Measurements from ENCODE around the gene RFXANK. TPM values are rescaled to one million over a fixed set of nuclear protein-coding genes. Genes with fewer than 3 reads are reported as not detected.

The RFXANK gene
- total and polyA plus RNA-seq, 4 donors, result 8.9 to 27.8 (median 19.0) TPM

DNA sequence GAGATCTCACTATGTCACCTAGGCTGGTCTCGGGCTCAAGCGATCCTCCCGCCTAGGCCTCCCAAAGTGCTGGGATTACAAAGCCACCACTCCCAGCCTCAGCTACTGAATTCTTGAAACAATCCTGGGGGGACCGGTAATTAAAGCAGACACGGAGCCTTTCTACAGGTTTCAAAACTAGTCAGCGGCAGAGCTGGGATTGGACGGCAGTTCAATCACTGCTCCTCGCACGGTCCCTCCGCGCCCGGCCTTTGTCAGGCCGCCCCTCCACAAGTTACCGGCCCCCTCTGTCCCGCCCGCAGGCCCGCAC, 335 bp upstream of the RFXANK start:
- Histone ChIP-seq H3K27ac (ENCODE audit: low read depth in 1 of 2, low read length in 2 of 2) (peak overlapping the region; percentile 99 to 100), H3K27me3 (ENCODE audit: control insufficient read depth in 4 of 4, insufficient read depth in 4 of 4, low read length in 3 of 4) (no peaks in the 10 kb centered on the region), H3K9me3 (ENCODE audit: control insufficient read depth in 4 of 4, low read length in 3 of 4) (no peaks in the 10 kb centered on the region), H3K36me3 (ENCODE audit: control insufficient read depth in 4 of 4, insufficient read depth in 3 of 4, low read depth in 1 of 4, low read length in 3 of 4) (peaks cover 0 to 2% (median 0%) of the 10 kb centered on the region in 4 donors), H3K9ac (ENCODE audit: low read depth in 1 of 2, low read length in 2 of 2) (peak overlapping the region; percentile 95 to 99), H3K4me1 (ENCODE audit: control insufficient read depth in 4 of 4, insufficient read depth in 4 of 4, low read length in 3 of 4) (peaks cover 6 to 38% (median 25%) of the 10 kb centered on the region in 4 donors), H3K4me3 (ENCODE audit: low read depth in 1 of 3, low read length in 3 of 3) (peak overlapping the region; percentile 70 to 100 (median 93))
- no peak for DNase-seq (ENCODE audit: low spot score)
- no peak for TF ChIP-seq GABPA (IDR thresholded peaks at IDR 0.05 in 1 of 2, conservative IDR thresholded peaks at IDR 0.05 in 1 of 2)
- TF ChIP-seq YY1 (IDR thresholded peaks at IDR 0.05), result no peak
- no peak for TF ChIP-seq FOXA2 (IDR thresholded peaks at IDR 0.05)
- TF ChIP-seq TAF1 (conservative IDR thresholded peaks at IDR 0.05), result no peak
- no peak for TF ChIP-seq NR2F2 (IDR thresholded peaks at IDR 0.05)
- TF ChIP-seq HNF4A (conservative IDR thresholded peaks at IDR 0.05), result no peak
- TF ChIP-seq, protein P1, sequence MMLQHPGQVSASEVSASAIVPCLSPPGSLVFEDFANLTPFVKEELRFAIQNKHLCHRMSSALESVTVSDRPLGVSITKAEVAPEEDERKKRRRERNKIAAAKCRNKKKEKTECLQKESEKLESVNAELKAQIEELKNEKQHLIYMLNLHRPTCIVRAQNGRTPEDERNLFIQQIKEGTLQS (IDR thresholded peaks at IDR 0.05), result no peak
- TF ChIP-seq SP1 (IDR thresholded peaks at IDR 0.05), result no peak
- WGBS, result under 1% methylated on average over 17 of the region's 17 CpGs

DNA sequence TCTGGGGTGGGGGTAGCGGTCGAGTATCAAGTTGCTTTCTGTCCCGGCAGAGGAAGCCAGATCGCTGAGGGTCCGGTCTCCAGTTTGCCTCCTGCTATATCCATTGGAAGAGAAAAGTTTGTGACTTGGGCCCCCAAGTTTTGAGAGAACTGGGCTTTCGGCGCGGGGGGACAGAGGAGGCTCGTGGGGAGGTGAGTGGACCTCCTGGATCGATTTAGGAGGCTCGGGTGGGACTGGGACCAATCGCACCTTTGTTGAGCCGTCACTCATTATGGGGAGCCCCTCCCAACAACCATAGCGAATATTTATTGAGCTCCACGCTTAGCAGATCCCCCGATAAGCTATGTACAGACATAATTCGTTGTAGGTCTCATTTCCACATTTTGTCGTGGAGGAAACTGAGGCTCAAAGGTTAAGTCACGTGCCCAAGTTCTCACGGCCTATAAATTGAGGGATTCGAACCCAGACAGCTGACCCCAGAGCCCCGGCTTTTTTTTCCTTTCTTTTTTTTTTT, 909 bp downstream of the RFXANK start:
- DNase-seq (ENCODE audit: low spot score), result no peak

DNA sequence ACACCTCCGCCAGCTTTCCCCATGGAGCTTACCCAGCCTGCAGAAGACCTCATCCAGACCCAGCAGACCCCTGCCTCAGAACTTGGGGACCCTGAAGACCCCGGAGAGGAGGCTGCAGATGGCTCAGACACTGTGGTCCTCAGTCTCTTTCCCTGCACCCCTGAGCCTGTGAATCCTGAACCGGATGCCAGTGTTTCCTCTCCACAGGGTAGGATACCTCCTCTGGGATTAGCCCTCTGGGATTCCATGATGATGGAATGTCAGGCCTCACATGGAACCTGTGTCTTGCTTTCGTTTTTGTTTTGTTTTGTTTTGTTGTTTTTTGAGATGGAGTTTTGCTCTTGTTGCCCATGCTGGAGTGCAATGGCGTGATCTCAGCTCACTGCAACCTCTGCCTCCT, 1.9 kb downstream of the RFXANK start:
- DNase-seq (ENCODE audit: low spot score), result no peak
- Histone ChIP-seq H3K36me3 (ENCODE audit: control insufficient read depth in 4 of 4, insufficient read depth in 3 of 4, low read depth in 1 of 4, low read length in 3 of 4) (peaks cover 3 to 16% (median 7%) of the 10 kb centered on the region in 4 donors), H3K27ac (ENCODE audit: low read depth in 1 of 2, low read length in 2 of 2) (no peak overlapping the region), H3K9me3 (ENCODE audit: control insufficient read depth in 4 of 4, low read length in 3 of 4) (no peaks in the 10 kb centered on the region), H3K9ac (ENCODE audit: low read depth in 1 of 2, low read length in 2 of 2) (no peak overlapping the region), H3K4me3 (ENCODE audit: low read depth in 1 of 3, low read length in 3 of 3) (no peak overlapping the region), H3K27me3 (ENCODE audit: control insufficient read depth in 4 of 4, insufficient read depth in 4 of 4, low read length in 3 of 4) (no peaks in the 10 kb centered on the region), H3K4me1 (ENCODE audit: control insufficient read depth in 4 of 4, insufficient read depth in 4 of 4, low read length in 3 of 4) (peaks cover 6 to 38% (median 25%) of the 10 kb centered on the region in 4 donors)
- WGBS, result 81% methylated on average over 5 of the region's 5 CpGs
- TF ChIP-seq, protein P2, sequence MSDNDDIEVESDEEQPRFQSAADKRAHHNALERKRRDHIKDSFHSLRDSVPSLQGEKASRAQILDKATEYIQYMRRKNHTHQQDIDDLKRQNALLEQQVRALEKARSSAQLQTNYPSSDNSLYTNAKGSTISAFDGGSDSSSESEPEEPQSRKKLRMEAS (IDR thresholded peaks at IDR 0.05), result no peak
- TF ChIP-seq FOXA2 (IDR thresholded peaks at IDR 0.05) (no peak), FOXA1 (IDR thresholded peaks at IDR 0.05) (no peak), RXRA (IDR thresholded peaks at IDR 0.05) (no peak), HNF4A (conservative IDR thresholded peaks at IDR 0.05) (no peak), HNF4G (IDR thresholded peaks at IDR 0.05) (no peak), GABPA (IDR thresholded peaks at IDR 0.05 in 1 of 2, conservative IDR thresholded peaks at IDR 0.05 in 1 of 2) (no peak), EGR1 (IDR thresholded peaks at IDR 0.05; ENCODE audit: low read depth in 2 of 2) (no peak), JUND (IDR thresholded peaks at IDR 0.05) (no peak), RAD21 (IDR thresholded peaks at IDR 0.05) (no peak), TAF1 (conservative IDR thresholded peaks at IDR 0.05) (no peak), SP1 (IDR thresholded peaks at IDR 0.05) (no peak)
- TF ChIP-seq, protein P3, sequence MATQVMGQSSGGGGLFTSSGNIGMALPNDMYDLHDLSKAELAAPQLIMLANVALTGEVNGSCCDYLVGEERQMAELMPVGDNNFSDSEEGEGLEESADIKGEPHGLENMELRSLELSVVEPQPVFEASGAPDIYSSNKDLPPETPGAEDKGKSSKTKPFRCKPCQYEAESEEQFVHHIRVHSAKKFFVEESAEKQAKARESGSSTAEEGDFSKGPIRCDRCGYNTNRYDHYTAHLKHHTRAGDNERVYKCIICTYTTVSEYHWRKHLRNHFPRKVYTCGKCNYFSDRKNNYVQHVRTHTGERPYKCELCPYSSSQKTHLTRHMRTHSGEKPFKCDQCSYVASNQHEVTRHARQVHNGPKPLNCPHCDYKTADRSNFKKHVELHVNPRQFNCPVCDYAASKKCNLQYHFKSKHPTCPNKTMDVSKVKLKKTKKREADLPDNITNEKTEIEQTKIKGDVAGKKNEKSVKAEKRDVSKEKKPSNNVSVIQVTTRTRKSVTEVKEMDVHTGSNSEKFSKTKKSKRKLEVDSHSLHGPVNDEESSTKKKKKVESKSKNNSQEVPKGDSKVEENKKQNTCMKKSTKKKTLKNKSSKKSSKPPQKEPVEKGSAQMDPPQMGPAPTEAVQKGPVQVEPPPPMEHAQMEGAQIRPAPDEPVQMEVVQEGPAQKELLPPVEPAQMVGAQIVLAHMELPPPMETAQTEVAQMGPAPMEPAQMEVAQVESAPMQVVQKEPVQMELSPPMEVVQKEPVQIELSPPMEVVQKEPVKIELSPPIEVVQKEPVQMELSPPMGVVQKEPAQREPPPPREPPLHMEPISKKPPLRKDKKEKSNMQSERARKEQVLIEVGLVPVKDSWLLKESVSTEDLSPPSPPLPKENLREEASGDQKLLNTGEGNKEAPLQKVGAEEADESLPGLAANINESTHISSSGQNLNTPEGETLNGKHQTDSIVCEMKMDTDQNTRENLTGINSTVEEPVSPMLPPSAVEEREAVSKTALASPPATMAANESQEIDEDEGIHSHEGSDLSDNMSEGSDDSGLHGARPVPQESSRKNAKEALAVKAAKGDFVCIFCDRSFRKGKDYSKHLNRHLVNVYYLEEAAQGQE (IDR thresholded peaks at IDR 0.05), result no peak
- TF ChIP-seq, protein P4, sequence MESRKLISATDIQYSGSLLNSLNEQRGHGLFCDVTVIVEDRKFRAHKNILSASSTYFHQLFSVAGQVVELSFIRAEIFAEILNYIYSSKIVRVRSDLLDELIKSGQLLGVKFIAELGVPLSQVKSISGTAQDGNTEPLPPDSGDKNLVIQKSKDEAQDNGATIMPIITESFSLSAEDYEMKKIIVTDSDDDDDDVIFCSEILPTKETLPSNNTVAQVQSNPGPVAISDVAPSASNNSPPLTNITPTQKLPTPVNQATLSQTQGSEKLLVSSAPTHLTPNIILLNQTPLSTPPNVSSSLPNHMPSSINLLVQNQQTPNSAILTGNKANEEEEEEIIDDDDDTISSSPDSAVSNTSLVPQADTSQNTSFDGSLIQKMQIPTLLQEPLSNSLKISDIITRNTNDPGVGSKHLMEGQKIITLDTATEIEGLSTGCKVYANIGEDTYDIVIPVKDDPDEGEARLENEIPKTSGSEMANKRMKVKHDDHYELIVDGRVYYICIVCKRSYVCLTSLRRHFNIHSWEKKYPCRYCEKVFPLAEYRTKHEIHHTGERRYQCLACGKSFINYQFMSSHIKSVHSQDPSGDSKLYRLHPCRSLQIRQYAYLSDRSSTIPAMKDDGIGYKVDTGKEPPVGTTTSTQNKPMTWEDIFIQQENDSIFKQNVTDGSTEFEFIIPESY (IDR thresholded peaks at IDR 0.05), result no peak
- TF ChIP-seq, protein P1 (IDR thresholded peaks at IDR 0.05), result no peak
- TF ChIP-seq, protein P5, sequence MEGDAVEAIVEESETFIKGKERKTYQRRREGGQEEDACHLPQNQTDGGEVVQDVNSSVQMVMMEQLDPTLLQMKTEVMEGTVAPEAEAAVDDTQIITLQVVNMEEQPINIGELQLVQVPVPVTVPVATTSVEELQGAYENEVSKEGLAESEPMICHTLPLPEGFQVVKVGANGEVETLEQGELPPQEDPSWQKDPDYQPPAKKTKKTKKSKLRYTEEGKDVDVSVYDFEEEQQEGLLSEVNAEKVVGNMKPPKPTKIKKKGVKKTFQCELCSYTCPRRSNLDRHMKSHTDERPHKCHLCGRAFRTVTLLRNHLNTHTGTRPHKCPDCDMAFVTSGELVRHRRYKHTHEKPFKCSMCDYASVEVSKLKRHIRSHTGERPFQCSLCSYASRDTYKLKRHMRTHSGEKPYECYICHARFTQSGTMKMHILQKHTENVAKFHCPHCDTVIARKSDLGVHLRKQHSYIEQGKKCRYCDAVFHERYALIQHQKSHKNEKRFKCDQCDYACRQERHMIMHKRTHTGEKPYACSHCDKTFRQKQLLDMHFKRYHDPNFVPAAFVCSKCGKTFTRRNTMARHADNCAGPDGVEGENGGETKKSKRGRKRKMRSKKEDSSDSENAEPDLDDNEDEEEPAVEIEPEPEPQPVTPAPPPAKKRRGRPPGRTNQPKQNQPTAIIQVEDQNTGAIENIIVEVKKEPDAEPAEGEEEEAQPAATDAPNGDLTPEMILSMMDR (IDR thresholded peaks at IDR 0.05; ENCODE audit: low read depth, low read length, missing input control), result no peak

More for the DNA sequence above, 909 bp downstream of the RFXANK start:
- H3K9me3 ChIP-seq (ENCODE audit: control insufficient read depth in 4 of 4, low read length in 3 of 4), result no peaks in the 10 kb centered on the region
- H3K9ac ChIP-seq (ENCODE audit: low read depth in 1 of 2, low read length in 2 of 2), result peak overlapping the region in 1 of 2 donors; percentile 49
- peaks cover 6 to 38% (median 25%) of the 10 kb centered on the region in 4 donors for H3K4me1 ChIP-seq (ENCODE audit: control insufficient read depth in 4 of 4, insufficient read depth in 4 of 4, low read length in 3 of 4)
- peaks cover 0 to 7% (median 2%) of the 10 kb centered on the region in 4 donors for H3K36me3 ChIP-seq (ENCODE audit: control insufficient read depth in 4 of 4, insufficient read depth in 3 of 4, low read depth in 1 of 4, low read length in 3 of 4)
- peak overlapping the region; percentile 59 to 89 (median 70) for H3K4me3 ChIP-seq (ENCODE audit: low read depth in 1 of 3, low read length in 3 of 3)
- WGBS, result 2% methylated on average over 22 of the region's 22 CpGs
- no peak for TF ChIP-seq EGR1 (IDR thresholded peaks at IDR 0.05; ENCODE audit: low read depth in 2 of 2)
- TF ChIP-seq, protein P1 (IDR thresholded peaks at IDR 0.05), result no peak
- no peak for TF ChIP-seq FOXA1 (IDR thresholded peaks at IDR 0.05)
- no peak for TF ChIP-seq FOXA2 (IDR thresholded peaks at IDR 0.05)
- H3K27me3 ChIP-seq (ENCODE audit: control insufficient read depth in 4 of 4, insufficient read depth in 4 of 4, low read length in 3 of 4), result no peaks in the 10 kb centered on the region
- H3K27ac ChIP-seq (ENCODE audit: low read depth in 1 of 2, low read length in 2 of 2), result peak overlapping the region; percentile 43 to 99
